Stomach (tissue), 4 donors: Measurements from ENCODE around the gene MASP2.

Experiments
- EP300 ChIP-seq: sonication (generic); formaldehyde crosslinking; IDR thresholded peaks from one replicate; pipeline ENCODE4 v1.6.1; 2017; ENCODE audit warnings: antibody characterized with exemption
- POLR2A ChIP-seq, 4 donors: fragments of 450-650 bp; IDR thresholded peaks; one replicate each; pipeline ENCODE4 v1.6.1; 2016; ENCODE audit warnings: antibody characterized with exemption in 4 of 4, control low read depth in 2 of 4, mild to moderate bottlenecking in 1 of 4, moderate library complexity in 1 of 4
- POLR2AphosphoS5 ChIP-seq, 3 donors: sonication (generic); formaldehyde crosslinking; IDR thresholded peaks; one replicate each; pipeline ENCODE4 v1.6.1; 2016; ENCODE audit warnings: antibody characterized with exemption in 3 of 3

DNA sequence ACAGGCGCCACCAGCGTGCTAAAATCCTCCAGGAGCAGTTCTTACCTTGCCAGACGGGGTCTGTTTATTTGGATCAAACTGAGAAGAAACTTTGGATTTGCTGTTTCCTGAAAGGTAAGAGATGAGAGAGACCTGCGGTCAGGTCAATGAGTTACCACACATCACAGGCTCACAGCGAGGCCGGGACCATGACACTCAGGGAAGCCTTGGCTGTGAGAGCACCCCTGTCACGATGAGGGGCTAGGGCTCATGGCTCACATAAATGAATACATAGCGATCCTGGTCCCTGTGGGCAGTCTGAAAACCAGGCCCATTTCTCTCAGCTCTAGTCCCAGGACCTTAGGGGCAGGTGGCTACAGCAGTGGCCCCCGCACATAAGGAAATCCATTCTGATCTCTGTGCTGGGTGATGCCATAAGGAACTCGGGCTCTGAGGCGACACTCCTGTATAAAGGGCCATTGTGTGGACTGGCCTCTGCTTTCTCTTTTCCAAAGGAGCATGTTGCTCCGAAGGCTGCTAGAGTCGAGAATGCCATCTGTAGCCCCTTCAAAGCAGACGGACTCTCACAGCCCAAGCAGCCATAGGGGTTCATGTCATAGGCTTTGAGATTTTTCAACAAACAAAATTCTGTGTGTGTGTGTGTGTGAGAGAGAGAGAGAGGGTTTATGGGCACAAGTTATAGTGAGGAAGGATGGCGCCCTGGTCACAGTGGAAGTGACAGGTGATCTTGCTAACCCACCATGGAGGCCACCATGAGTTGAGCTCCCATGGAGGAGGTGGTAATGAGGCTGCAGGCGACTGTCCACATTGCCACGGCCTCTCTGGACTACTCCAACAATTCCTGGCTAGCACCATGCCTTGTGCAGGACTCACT is 21.8 kb upstream of the MASP2 start:
- TF ChIP-seq POLR2A (IDR thresholded peaks at IDR 0.05) (no peak), POLR2AphosphoS5 (IDR thresholded peaks at IDR 0.05) (no peak), EP300 (no peak)
